ENCODE results near the gene DUXA. TPM values are rescaled to one million over a fixed set of nuclear protein-coding genes. Genes with fewer than 3 reads are reported as not detected.
A peak's percentile ranks its signal among the peaks of the same experiment; 100 is the strongest.
"Not testable (repeated sequence)": the region's sequence is repeated elsewhere in the genome, so short reads cannot be mapped to it uniquely, and the experiment has no call there.

DUXA gene
- not detected for total RNA-seq
- long read RNA-seq = 0 reads

- TF ChIP-seq CTCF (IDR thresholded peaks at IDR 0.05) = no peak
- DNase-seq (no peak), ATAC-seq (no peak)
- no peaks in the 10 kb centered on the region for H3K9me3 ChIP-seq
- H3K27me3 ChIP-seq = no peaks in the 10 kb centered on the region
- no peak within 1 kb of the TSS for H3K4me3 ChIP-seq
- peaks cover 6% of the 10 kb centered on the region for H3K4me1 ChIP-seq
- H3K36me3 ChIP-seq = no peaks in the 10 kb centered on the region
- intact Hi-C loops (cut with DNase I) = no loop called here
- H3K27ac ChIP-seq = no peak within 1 kb of the TSS
Observed at GRCh38 chr19:57167385-57167784, at the start of gene DUXA. Gene DUXA (minus strand): TSS chr19:57167485. CDS start chr19:57167443, 42 bp downstream.

- Histone ChIP-seq H3K4me1 (no peaks in the 10 kb centered on the region), H3K4me3 (no peak overlapping the region), H3K27me3 (no peaks in the 10 kb centered on the region), H3K36me3 (peaks cover 57% of the 10 kb centered on the region), H3K9me3 (no peaks in the 10 kb centered on the region), H3K27ac (no peak overlapping the region)
- ATAC-seq = no peak
- no peak for DNase-seq
- intact Hi-C loops (cut with DNase I) = no loop called here
- no peak for TF ChIP-seq CTCF (IDR thresholded peaks at IDR 0.05)
Observed at GRCh38 chr19:57212109-57212508, 44.8 kb upstream of the DUXA start.

- Histone ChIP-seq H3K36me3 (peaks cover 66% of the 10 kb centered on the region), H3K4me3 (no peak overlapping the region), H3K9me3 (no peaks in the 10 kb centered on the region), H3K27ac (no peak overlapping the region), H3K4me1 (no peaks in the 10 kb centered on the region), H3K27me3 (no peaks in the 10 kb centered on the region)
- no peak for TF ChIP-seq CTCF (IDR thresholded peaks at IDR 0.05)
- intact Hi-C loops (cut with DNase I) = no loop called here
- DNase-seq (no peak), ATAC-seq (no peak)
Observed at GRCh38 chr19:57210381-57210780, 43.1 kb upstream of the DUXA start.

GRCh38 chr19:57202160-57202559 is 34.9 kb upstream of the DUXA start:
- H3K27ac ChIP-seq = no peak overlapping the region
- no peaks in the 10 kb centered on the region for H3K27me3 ChIP-seq
- no peak for ATAC-seq
- intact Hi-C loops (cut with DNase I) = no loop called here
- TF ChIP-seq CTCF (IDR thresholded peaks at IDR 0.05) = no peak
- DNase-seq = no peak
- no peak overlapping the region for H3K4me3 ChIP-seq
- H3K9me3 ChIP-seq = no peaks in the 10 kb centered on the region
- H3K4me1 ChIP-seq = no peaks in the 10 kb centered on the region
- peaks cover 44% of the 10 kb centered on the region for H3K36me3 ChIP-seq

GRCh38 chr19:57197874-57198273 is 30.6 kb upstream of the DUXA start:
- H3K27me3 ChIP-seq; H3K4me3 ChIP-seq; DNase-seq; ATAC-seq; H3K4me1 ChIP-seq; intact Hi-C loops (cut with DNase I); H3K27ac ChIP-seq; H3K9me3 ChIP-seq: not testable (repeated sequence)
- peaks cover 66% of the 10 kb centered on the region for H3K36me3 ChIP-seq

- intact Hi-C loops (cut with DNase I) = no loop called here
- Histone ChIP-seq H3K27ac (no peak overlapping the region), H3K9me3 (no peaks in the 10 kb centered on the region), H3K27me3 (no peaks in the 10 kb centered on the region), H3K36me3 (peaks cover 50% of the 10 kb centered on the region), H3K4me3 (peak overlapping the region; percentile 90), H3K4me1 (peaks cover 22% of the 10 kb centered on the region)
- DNase-seq (no peak), ATAC-seq (no peak)
- TF ChIP-seq CTCF (IDR thresholded peaks at IDR 0.05) = no peak
Observed at GRCh38 chr19:57192993-57193392, 25.7 kb upstream of the DUXA start.
